Activated CD8-positive, alpha-beta memory T cell treated with anti-CD3 and anti-CD28 coated beads, Interleukin-2, amount 10 ng/mL, durations not matched to agents 7 days and 5 days (primary cell): ENCODE results near the gene SOCS1. TPM values are rescaled to one million over a fixed set of nuclear protein-coding genes. Genes with fewer than 3 reads are reported as not detected.

Source experiments
- ATAC-seq: fragments of 150-1000 bp; cut with Tn5 transposase; one replicate; pipeline ENCODE4 v1.10.0; 2021; ENCODE audit warnings: moderate library complexity
- CTCF ChIA-PET: fragments of 350-600 bp; sonication (Branson Sonifier 250); formaldehyde crosslinking; loops from one replicate; lab custom pipeline; 2021; ENCODE audit warnings: antibody characterized with exemption; lab: Charles Lee
- DNase-seq: peaks from one replicate; pipeline ENCODE4 v3.0.0-alpha.2; 2020
- H3K27ac Mint-ChIP-seq: one replicate; pipeline ENCODE4 v1.8.0; 2021; ENCODE audit warnings: mild to moderate bottlenecking, mixed read lengths
- H3K27me3 Mint-ChIP-seq: one replicate; pipeline ENCODE4 v1.8.0; 2021; ENCODE audit warnings: mixed read lengths
- H3K36me3 Mint-ChIP-seq: one replicate; pipeline ENCODE4 v1.8.0; 2021; ENCODE audit warnings: mild to moderate bottlenecking, mixed read lengths
- H3K4me1 Mint-ChIP-seq: one replicate; pipeline ENCODE4 v1.8.0; 2021; ENCODE audit warnings: mixed read lengths
- H3K4me3 Mint-ChIP-seq: one replicate; pipeline ENCODE4 v1.8.0; 2021; ENCODE audit warnings: mild to moderate bottlenecking, moderate library complexity, mixed read lengths
- H3K9me3 Mint-ChIP-seq: one replicate; pipeline ENCODE4 v1.8.0; 2022; ENCODE audit warnings: low read depth, mixed read lengths
- total RNA-seq, 2 experiments: library from RNA; stranded (reverse); gene quantifications; one replicate each; pipeline ENCODE4 v1.2.3, GENCODE V29; 2021

The SOCS1 gene
- total RNA-seq, 2 experiments from 2014 or later: 158 to 200 TPM

DNA sequence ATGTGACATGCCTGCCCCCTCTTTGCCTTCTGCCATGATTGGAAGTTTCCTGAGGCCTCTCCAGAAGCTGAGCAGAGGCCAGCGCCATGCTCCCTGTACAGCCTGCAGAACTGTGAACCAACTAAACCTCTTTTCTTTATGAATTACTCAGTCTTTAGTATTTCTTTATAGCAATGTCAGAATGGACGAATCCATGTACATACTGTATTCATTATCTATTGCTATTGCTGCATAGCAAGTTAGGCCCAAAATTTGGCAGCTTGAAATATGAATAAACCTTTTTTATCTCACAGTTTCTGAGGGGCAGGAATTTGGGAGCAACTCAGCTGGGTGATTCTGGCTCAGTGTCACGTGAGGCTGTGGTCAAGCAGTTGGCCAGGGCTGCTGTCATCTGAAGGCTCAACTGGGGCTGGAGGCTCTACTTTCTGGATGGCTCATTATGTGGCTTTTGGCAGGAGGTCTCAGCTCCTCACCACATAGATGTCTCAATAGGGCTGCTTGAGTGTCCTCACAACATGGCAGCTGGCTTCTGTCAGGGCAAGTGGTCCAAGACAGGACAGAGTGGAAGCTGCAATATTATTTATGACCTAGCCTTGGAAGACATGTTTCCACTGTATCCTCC lies 40.0 kb downstream of the SOCS1 start:
- Mint-ChIP-seq H3K27ac (no peak overlapping the region), H3K4me3 (no peak overlapping the region), H3K27me3 (no peaks in the 10 kb centered on the region), H3K9me3 (peaks cover 13% of the 10 kb centered on the region), H3K4me1 (peaks cover 15% of the 10 kb centered on the region), H3K36me3 (peaks cover 31% of the 10 kb centered on the region)
- ATAC-seq (no peak), DNase-seq (no peak)
- CTCF ChIA-PET: interaction anchor here (1.6 to 2.7 kb wide), 2 partner anchors 10 kb away, joined by 4 to 8 read pairs; no protein-coding TSS in a partner anchor

DNA sequence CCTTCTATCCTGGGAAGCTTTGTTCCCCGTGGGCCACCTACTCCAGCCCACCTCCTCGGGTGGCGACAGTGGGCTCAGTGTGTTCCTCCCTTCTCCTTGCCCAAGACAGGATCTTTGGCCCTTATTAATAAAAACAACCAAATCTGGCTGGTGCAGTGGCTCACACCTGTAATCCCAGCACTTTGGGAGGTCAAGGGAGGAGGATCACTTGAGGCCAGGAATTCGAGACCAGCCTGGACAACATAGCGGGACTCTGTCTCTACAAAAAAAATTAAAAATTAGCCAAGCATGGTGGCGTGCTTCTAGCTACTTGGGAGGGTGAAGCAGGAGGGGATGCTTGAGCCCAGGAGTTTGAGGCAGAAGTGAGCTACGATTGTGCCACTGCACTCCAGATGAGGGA lies 42.2 kb downstream of the SOCS1 start:
- Mint-ChIP-seq H3K4me3 (no peak overlapping the region), H3K36me3 (peaks cover 27% of the 10 kb centered on the region), H3K4me1 (peaks cover 3% of the 10 kb centered on the region), H3K9me3 (peaks cover 13% of the 10 kb centered on the region), H3K27me3 (no peaks in the 10 kb centered on the region), H3K27ac (no peak overlapping the region)
- DNase-seq (no peak), ATAC-seq (no peak)
- CTCF ChIA-PET: interaction anchor here (1.5 kb wide), 1 partner anchor 11 kb away, joined by 6 read pairs; no protein-coding TSS in a partner anchor

DNA sequence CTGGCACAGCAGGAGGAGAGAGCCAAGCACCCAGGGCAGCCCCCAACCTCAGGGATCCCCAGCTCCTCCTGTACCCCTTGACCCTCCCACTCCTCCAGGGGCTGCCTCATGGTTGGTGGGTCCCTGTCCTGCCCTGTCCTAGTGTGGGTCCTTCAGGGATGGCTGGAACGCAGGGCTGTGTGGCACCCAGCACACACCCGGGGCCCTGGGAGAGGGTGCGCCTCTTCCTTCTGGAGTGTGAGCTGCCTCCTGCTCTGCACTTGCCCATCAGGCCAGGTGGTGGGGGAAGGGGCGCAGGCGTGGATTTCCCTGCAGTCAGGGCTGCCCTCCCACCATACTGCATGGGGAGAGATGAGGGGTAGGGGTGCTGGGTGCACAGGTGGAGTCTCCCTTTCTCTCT lies 42.6 kb downstream of the SOCS1 start:
- Mint-ChIP-seq H3K36me3 (peaks cover 24% of the 10 kb centered on the region), H3K27me3 (no peaks in the 10 kb centered on the region), H3K27ac (no peak overlapping the region), H3K4me3 (no peak overlapping the region), H3K9me3 (peaks cover 11% of the 10 kb centered on the region), H3K4me1 (no peaks in the 10 kb centered on the region)
- DNase-seq (no peak), ATAC-seq (no peak)
- CTCF ChIA-PET: no interaction called here

DNA sequence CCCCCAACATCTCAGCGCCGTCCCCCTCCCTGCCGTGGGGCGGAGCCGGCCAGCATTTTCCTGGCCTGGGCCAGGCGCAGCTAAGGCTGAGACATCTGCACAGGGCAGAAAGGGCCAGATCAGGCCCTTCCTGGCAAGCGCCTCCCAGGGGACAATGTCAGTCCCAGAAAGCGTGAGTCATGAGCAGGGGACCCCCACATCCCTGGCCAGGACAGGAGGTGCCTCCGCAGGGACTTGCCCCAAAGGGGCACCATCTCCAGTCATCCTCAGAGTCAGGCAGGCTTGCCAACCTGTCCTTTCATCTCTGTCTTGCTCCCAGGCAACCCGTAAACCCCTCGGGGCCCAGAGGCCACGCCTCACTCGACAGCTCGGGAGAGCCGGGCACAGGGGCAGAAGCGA lies 43.2 kb downstream of the SOCS1 start:
- Mint-ChIP-seq H3K9me3 (peaks cover 11% of the 10 kb centered on the region), H3K36me3 (peaks cover 25% of the 10 kb centered on the region), H3K27me3 (no peaks in the 10 kb centered on the region), H3K27ac (no peak overlapping the region), H3K4me3 (no peak overlapping the region), H3K4me1 (no peaks in the 10 kb centered on the region)
- CTCF ChIA-PET: no interaction called here
- ATAC-seq (no peak), DNase-seq (no peak)

DNA sequence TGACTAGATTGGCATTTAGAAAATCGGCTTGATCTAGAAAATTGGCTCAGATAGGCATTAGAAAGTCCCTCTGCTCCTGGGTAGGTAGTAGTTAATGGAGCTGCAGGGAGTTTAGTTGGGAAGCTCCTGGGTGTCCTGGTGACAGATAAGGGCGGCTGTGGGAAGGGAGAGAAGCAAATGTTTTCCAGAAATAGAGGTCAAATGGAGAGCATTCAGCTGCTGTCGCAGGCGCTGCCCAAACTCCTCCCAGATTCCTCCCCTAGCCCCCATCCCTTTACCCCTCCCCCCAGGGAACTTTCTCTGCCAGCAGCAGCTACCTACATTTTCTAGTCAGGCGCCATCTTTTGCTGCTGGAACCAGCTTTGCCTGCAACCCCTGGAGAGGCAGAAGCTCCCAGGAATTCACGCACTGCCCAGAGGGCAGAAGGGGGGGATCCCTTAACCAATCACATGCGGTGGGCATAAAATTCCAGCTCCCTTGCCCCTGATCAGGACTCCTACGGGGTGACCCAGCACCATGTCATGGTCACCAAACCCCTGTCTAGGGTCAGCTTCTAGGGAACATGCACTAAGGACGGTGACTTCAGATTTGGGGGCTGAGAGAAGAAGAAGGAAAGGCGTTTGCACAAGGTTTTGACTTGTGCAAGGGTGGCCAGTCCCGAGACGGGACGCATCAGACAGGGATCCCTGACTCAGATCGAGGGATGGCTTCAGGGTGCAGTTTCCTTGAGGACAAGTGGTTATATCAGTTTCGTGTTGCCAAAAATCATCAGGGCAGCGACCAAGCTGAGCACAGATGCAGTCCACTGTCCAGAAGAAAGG lies 43.8 kb downstream of the SOCS1 start:
- CTCF ChIA-PET: no interaction called here
- no peaks in the 10 kb centered on the region for H3K27me3 Mint-ChIP-seq
- H3K27ac Mint-ChIP-seq: no peak overlapping the region
- peaks cover 21% of the 10 kb centered on the region for H3K36me3 Mint-ChIP-seq
- H3K4me3 Mint-ChIP-seq: no peak overlapping the region
- H3K9me3 Mint-ChIP-seq: peaks cover 7% of the 10 kb centered on the region
- ATAC-seq (no peak), DNase-seq (no peak)
- H3K4me1 Mint-ChIP-seq: peaks cover 4% of the 10 kb centered on the region

DNA sequence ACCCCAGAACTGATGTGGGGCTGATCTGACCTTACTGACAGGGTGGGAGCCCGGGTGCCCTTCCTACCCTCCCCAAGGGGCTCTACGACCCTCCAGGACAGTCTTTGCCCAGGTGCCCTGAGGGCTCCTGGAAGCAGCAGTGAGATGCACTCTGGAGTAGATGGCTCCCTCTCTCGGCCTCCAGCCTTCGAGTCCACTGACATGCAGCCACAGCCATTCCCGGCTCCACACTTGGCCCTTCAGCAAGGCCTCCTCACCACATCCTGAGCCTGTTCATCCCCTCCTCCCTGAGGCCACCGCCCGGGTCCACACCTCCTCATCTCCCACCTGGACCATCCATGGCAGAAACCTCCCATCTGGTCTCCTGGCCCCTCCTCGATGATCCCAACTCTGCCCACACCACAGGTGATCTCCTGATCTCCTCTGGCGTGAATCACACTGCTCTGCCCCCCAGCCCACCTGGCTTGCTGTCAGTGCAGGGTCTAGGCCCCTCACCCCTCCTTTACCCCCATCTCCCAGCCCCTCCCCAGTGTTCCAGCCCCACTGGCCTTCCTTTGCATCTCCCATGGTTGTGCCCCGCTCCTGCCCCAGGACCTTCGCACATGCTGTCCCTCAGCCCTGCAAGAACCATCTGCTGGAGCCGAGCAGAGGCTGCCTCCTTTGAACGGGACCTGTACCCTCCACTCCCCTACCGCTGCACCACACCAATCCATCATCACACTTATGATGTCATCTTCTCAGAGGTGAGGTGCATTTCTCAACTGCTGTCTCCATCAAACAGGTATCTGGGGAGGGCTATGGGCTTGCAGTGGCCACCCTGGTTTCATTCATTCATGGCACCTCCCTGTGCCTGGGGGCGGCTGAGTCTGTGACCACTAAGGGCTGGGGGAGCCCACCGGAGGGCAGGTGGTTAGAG lies 44.7 kb downstream of the SOCS1 start:
- peak overlapping the region; percentile 51 for H3K27ac Mint-ChIP-seq
- peaks cover 17% of the 10 kb centered on the region for H3K36me3 Mint-ChIP-seq

DNA sequence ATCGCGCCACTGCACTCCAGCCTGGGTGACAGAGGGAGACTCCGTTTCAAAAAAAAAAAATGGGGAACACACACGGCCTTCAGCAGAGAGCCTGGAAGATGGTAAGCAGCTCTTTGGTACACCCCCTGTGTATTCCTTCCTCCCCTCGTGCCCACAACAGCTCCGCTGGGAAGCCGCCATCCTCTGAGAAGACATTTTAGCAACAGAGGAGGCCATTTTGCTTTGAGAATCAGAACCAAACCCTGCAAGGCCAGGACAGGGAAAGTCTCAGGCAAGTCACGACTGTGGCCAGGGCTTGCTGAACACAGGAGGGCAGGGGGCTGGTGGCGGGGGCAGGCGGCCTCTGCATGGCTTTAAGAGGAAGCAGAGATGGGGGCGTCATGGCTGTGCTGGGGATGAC lies 45.7 kb downstream of the SOCS1 start:
- Mint-ChIP-seq H3K27ac (no peak overlapping the region), H3K27me3 (no peaks in the 10 kb centered on the region), H3K4me3 (no peak overlapping the region), H3K36me3 (peaks cover 8% of the 10 kb centered on the region), H3K9me3 (no peaks in the 10 kb centered on the region), H3K4me1 (peaks cover 23% of the 10 kb centered on the region)
- ATAC-seq (no peak), DNase-seq (no peak)
- CTCF ChIA-PET: interaction anchor here (1.0 to 1.4 kb wide), 2 partner anchors 8 to 49 kb away, joined by 3 to 4 read pairs; no protein-coding TSS in a partner anchor

More for the DNA sequence above, 44.7 kb downstream of the SOCS1 start:
- Mint-ChIP-seq H3K27me3 (no peaks in the 10 kb centered on the region), H3K4me3 (no peak overlapping the region), H3K9me3 (peaks cover 5% of the 10 kb centered on the region), H3K4me1 (peaks cover 13% of the 10 kb centered on the region)
- CTCF ChIA-PET: no interaction called here
- ATAC-seq: no peak
- DNase-seq: no peak

DNA sequence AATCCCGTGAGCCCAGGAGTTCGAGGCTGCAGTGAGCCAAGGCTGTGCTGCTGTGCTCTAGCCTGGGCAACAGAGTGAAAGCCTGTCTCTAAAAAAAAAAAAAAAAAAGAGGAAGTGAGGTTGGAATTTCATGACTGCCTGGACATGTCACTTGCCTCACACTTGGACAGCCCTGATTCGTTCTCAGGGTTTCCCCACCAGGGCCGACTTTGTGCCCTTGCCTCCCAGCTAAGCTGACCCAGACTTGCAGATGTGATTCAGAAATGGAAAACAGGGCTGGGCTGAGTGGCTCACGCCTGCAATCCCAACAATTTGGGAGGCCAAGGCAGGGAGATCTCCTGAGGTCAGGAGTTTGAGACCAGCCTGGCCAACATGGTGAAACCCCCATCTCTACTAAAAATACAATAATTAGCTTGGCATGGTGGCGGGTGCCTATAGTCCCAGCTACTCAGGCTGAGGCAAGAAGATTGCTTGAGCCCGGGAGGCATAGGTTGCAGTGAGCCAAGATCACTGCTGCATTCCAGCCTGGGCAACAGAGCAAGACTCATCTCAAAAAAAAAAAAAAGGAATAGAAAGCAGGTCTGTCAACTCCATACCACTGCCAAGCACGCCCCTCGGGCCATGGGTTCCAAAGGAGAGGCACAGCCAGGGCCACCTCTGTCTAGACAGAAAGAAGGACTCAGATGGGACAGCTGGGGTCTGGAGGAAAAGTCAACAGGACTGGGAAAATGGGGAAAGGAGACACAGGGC lies 46.9 kb downstream of the SOCS1 start:
- no peak for DNase-seq
- Mint-ChIP-seq H3K27me3 (no peaks in the 10 kb centered on the region), H3K36me3 (peaks cover 8% of the 10 kb centered on the region), H3K9me3 (no peaks in the 10 kb centered on the region), H3K4me1 (peaks cover 32% of the 10 kb centered on the region), H3K27ac (no peak overlapping the region), H3K4me3 (no peak overlapping the region)
- CTCF ChIA-PET: interaction anchor here (1.1 to 1.4 kb wide), 2 partner anchors 9 to 48 kb away, joined by 3 to 5 read pairs; no protein-coding TSS in a partner anchor
- ATAC-seq: no peak

DNA sequence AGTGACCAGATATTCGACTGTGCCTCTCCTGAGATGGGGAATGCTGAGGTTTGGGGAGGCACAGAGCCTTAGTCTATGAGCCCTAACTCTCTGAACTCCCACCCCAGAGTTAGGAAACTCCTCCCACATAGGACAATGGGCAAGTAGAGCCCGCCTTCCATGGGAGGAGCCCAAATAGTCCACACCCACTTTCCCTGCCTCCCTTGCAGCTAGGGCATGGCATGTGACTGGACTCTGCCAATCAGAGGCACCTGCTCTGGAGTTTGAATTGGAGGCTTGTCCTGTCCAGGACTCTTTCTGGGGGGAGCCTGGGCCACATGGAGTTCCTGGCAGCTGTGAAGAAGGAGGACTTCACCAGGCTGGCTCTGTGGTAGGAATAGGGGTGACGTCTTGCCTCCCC lies 48.4 kb downstream of the SOCS1 start:
- Mint-ChIP-seq H3K27me3 (no peaks in the 10 kb centered on the region), H3K4me3 (no peak overlapping the region), H3K27ac (no peak overlapping the region), H3K36me3 (peaks cover 8% of the 10 kb centered on the region), H3K4me1 (peaks cover 38% of the 10 kb centered on the region), H3K9me3 (no peaks in the 10 kb centered on the region)
- DNase-seq (no peak), ATAC-seq (no peak)
- CTCF ChIA-PET: interaction anchor here (3.3 to 3.4 kb wide), 2 partner anchors 11 to 17 kb away, joined by 10 to 20 read pairs; no protein-coding TSS in a partner anchor

DNA sequence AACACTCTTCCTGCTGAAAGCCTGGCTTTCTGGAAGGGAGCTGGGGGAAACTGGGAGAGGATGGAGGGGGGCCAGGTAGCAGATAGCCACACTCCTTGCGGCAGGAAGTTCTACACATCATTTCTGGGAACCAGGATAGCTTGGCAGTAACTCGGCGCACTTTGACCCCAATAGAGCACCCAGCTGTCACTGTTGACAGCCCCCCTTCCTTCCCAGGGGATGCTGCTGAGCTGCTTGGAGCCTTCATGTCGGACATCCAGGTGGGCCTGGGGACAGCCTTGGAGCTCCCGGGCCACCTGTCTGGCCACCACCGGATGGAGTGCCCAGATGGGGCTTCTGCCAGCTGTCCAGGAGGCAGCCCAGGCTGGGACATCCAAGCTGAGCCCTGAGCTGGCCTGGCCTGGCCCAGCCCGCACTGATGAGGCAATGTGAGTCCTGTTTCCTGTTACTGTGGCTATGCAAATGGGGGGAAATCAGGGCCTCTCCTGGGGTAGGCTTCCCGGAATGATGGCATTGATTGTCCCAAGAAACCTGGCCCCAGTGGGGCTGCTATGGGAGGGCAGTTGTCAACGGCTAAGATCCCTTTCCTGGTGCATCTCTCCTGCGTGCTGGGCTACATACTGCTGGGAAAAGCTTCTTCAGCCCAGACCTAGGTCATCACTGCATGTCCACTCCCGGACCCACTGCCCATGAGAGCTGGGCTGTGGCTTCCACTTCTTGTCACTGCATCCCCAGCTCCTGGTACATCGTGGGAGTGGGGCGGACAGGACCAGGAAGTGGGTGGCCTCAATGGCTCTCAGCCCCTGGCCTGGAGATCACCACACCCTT lies 50.0 kb downstream of the SOCS1 start:
- DNase-seq (no peak), ATAC-seq (peak; percentile 46)
- peaks cover 8% of the 10 kb centered on the region for H3K36me3 Mint-ChIP-seq
- no peaks in the 10 kb centered on the region for H3K9me3 Mint-ChIP-seq
- H3K27ac Mint-ChIP-seq: peak overlapping the region; percentile 89
- H3K4me3 Mint-ChIP-seq: no peak overlapping the region
- H3K27me3 Mint-ChIP-seq: no peaks in the 10 kb centered on the region
- CTCF ChIA-PET: interaction anchor here (1.0 to 3.4 kb wide), 6 partner anchors 10 to 40 kb away, joined by 3 to 20 read pairs (median 7); no protein-coding TSS in a partner anchor
- H3K4me1 Mint-ChIP-seq: peaks cover 45% of the 10 kb centered on the region

DNA sequence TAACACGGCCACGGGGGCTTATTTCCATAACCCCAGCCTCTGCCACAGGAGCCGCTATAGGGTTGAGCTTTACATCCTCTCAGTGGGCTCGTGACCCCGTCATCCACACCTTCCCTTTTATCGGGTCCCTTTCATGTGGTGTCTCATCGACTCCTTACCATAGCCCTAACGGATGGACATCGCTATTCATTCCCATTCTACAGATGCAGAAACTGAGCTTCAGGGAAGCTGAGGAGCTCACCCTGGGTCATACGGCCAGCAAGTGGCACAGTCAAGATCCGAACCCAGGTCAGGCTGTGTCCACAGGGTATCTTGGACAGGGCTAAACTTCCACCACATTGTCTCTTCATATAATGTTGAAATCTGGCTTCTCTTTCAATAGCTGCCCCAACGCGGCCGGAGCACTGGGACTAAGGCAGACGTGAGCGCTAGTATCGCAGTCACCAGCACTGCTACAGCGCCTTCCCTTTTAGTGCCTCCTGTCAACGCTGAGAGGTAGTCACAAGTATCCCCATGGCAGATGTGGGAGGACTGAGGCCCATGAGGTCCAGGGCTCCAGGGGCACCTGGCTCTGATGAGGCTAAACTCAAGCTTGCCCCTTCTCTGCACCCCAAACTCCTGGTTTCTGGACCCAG lies 50.8 kb downstream of the SOCS1 start:
- Mint-ChIP-seq H3K36me3 (peaks cover 8% of the 10 kb centered on the region), H3K4me3 (no peak overlapping the region), H3K4me1 (peaks cover 45% of the 10 kb centered on the region), H3K27ac (no peak overlapping the region), H3K9me3 (no peaks in the 10 kb centered on the region), H3K27me3 (no peaks in the 10 kb centered on the region)
- CTCF ChIA-PET: interaction anchor here (1.7 to 3.4 kb wide), 4 partner anchors 10 to 20 kb away, joined by 6 to 20 read pairs (median 9); no protein-coding TSS in a partner anchor
- DNase-seq: no peak
- no peak for ATAC-seq
